ENCODE data around the gene DGKG.

Gene DGKG

GRCh38 chr3:186394566-186395217 lies 32.7 kb upstream of the DGKG start:
- no peak for TF ChIP-seq CTCF (IDR thresholded peaks at IDR 0.05; ENCODE audit: low read depth, low read length)
- no peak for DNase-seq (ENCODE audit: extremely low read depth, low read depth)

DNA sequence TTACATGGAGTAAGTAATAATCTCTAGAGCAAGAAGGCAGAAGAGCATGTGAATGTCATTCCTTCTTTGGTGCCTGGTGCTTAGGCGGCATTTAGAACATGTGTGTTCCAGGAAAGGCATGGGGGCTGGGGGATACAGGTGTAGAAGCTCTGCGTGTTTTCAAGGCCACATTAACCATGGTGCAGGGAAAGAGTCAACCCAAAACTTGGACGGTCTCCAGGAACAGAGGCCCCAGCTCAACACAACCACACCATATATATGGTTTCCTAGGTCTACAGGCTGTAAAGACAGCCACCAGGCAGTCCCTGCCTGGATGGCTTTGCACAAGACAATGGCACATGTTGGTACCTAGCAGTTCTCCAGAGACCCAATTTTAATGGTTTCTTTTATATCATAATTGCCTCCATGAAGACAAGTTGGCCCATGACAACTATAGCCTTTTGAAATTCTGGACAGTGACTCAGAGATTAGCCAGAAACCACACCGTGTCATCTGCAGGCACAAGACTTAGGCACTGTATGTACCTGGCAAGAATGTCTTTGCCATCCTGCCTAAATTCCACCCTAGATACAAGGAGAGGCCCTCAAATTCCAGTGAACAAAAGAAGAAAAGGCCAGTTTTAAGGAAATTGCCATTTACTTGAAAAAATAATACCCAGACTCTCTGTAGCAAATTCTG lies 25.0 kb upstream of the DGKG start:
- no peak for TF ChIP-seq CTCF (IDR thresholded peaks at IDR 0.05; ENCODE audit: low read depth, low read length)
- no peak for DNase-seq (ENCODE audit: extremely low read depth, low read depth)

- no peak for TF ChIP-seq CTCF (IDR thresholded peaks at IDR 0.05; ENCODE audit: low read depth, low read length)
- no peak for DNase-seq (ENCODE audit: extremely low read depth, low read depth)
Measured at GRCh38 chr3:186385856-186386602, 24.0 kb upstream of the DGKG start.

- TF ChIP-seq CTCF (IDR thresholded peaks at IDR 0.05; ENCODE audit: low read depth, low read length) = no peak
- DNase-seq (ENCODE audit: extremely low read depth, low read depth) = no peak
Measured at GRCh38 chr3:186383026-186383993, 21.3 kb upstream of the DGKG start.

DNA sequence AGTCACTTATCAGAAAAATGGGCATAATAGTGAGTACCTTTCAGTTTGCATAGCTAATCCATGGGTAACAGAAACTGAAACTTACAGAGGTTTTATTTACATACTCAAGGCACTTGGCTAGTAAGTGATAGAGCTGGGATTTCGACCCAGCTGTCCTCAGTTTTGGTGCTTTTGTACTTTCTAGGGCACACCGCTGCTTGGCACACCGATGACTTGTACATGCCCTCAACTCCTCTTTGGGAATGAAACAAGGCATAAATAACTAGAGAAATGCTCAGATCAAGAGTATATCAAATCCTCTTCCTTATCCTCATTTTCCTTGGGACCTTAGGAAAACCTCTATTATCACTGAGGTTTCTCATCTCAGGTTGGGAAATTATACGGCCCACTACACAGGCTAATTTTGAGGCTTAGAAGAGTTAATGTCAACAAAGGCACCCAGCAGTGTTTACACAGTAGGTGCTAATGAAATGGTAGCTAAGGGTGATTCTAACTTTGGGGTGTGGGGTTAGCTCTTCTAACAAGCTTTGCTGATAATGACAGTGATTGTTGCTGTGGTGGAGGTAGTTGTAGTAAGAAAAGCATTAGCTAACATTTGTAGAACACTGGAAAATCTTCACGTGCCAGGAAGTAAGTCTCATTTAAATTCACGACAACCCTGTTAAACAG lies 20.3 kb upstream of the DGKG start:
- DNase-seq (ENCODE audit: extremely low read depth, low read depth) = no peak
- TF ChIP-seq CTCF (IDR thresholded peaks at IDR 0.05; ENCODE audit: low read depth, low read length) = no peak

DNA sequence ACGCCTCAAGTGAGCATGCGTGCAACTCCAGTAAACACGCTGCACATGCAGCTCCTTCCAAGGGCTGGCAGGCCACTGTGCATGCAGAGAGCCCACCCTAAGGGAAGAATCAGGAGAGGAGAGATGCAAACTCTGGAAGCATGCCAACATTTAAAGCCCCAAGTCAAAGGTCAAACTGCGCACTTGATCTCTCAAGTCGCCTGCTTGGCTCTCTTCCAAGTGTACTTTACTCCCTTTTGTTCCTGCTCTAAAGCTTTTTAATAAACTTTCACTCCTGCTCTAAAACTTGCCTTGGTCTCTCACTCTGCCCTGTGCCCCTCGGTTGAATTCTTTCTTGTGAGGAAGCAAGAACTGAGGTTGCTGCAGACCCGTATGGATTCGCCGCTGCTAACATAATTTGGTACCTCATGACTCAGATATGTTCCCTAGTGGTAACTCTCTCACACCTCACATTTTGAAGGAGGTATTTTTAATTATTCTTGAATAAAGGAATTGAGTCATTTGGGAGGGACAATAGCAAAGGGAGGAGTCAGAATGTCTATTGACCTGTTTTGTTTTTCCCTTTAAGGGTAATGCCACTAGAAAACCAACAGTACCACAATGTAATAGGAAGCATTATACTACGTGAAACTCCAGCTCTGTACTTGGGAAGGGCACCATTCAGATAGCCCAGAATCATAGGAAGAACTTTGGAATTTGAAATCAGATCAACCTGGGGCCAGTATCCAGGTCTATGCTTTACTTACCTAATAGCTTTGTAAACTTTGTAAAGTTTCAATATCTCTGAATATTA lies 19.6 kb upstream of the DGKG start:
- no peak for TF ChIP-seq CTCF (IDR thresholded peaks at IDR 0.05; ENCODE audit: low read depth, low read length)
- no peak for DNase-seq (ENCODE audit: extremely low read depth, low read depth)

Measured in AG09319 (cell line).